Lung (tissue), 12 donors: ENCODE results near the gene MECR. TPM values are rescaled to one million over a fixed set of nuclear protein-coding genes. Genes with fewer than 3 reads are reported as not detected.

Experiments used
- ATAC-seq: fragments of 200-7000 bp; cut with Tn5 transposase; one replicate; pipeline ENCODE4 v1.9.1; 2020; ENCODE audit warnings: moderate number of reproducible peaks; ENCODE audit not compliant: insufficient read depth, low FRiP score
- DNase-seq, 3 donors: peaks; one replicate each; pipeline ENCODE4 v3.0.0-alpha.2; 2013 to 2017
- H3K27ac ChIP-seq, 2 donors: one replicate each; pipeline ENCODE4 v1.5.1; 2013; ENCODE audit warnings: mild to moderate bottlenecking in 2 of 2, moderate library complexity in 2 of 2, control low read depth in 1 of 2, inconsistent platforms in 1 of 2, low read depth in 1 of 2, low read length in 1 of 2
- H3K27me3 ChIP-seq, 3 donors: one replicate each; pipeline ENCODE4 v1.5.1; 2013; ENCODE audit warnings: low read length in 2 of 3; ENCODE audit not compliant: control insufficient read depth in 3 of 3, insufficient read depth in 3 of 3
- H3K36me3 ChIP-seq, 4 donors: one replicate each; pipeline ENCODE4 v1.5.1; 2013; ENCODE audit warnings: low read length in 4 of 4, mild to moderate bottlenecking in 1 of 4, moderate library complexity in 1 of 4; ENCODE audit not compliant: control insufficient read depth in 4 of 4, insufficient read depth in 4 of 4
- H3K4me1 ChIP-seq, 5 donors: one replicate each; pipeline ENCODE4 v1.5.1; 2013; ENCODE audit warnings: low read length in 5 of 5, mild to moderate bottlenecking in 2 of 5, moderate library complexity in 1 of 5; ENCODE audit not compliant: control insufficient read depth in 5 of 5, insufficient read depth in 5 of 5
- H3K4me3 ChIP-seq: one replicate; pipeline ENCODE4 v1.5.1; 2013; ENCODE audit warnings: mild to moderate bottlenecking, control low read depth, moderate library complexity
- H3K9ac ChIP-seq, 2 donors: one replicate each; pipeline ENCODE4 v1.5.1; 2013; ENCODE audit warnings: low read length in 2 of 2, control low read depth in 1 of 2; ENCODE audit not compliant: insufficient read depth in 1 of 2
- H3K9me3 ChIP-seq, 4 donors: one replicate each; pipeline ENCODE4 v1.5.1; 2013; ENCODE audit warnings: low read length in 3 of 4, mild to moderate bottlenecking in 1 of 4, moderate library complexity in 1 of 4; ENCODE audit not compliant: control insufficient read depth in 4 of 4, insufficient read depth in 3 of 4
- CTCF ChIP-seq: IDR thresholded peaks from 2 replicates; pipeline ENCODE4 v1.5.1; 2012; ENCODE audit warnings: mild to moderate bottlenecking; ENCODE audit errors: control extremely low read depth, extremely low read depth
- WGBS, 2 donors: extraction: QIAGEN DNeasy Blood & Tissue Kit; methylation state at CpG; one replicate each; pipeline ENCODE4 v1.1.7; 2013; 5-methylcytosine and 5-hydroxymethylcytosine counted together
- polyA plus RNA-seq, 2 donors: library from polyadenylated mRNA; stranded (reverse); fragments of 200-250 nt; gene quantifications; one replicate each; pipeline ENCODE4 v1.2.1, GENCODE V29; 2013
- total RNA-seq, 2 donors: library from RNA; depleted of rRNA in 1 of 2; stranded (reverse); fragments of >200 nt in 1 of 2; gene quantifications; one replicate each; pipeline ENCODE4 v1.2.1, GENCODE V29; 2014 to 2021
- donor health status: control.
- donor health status: control.
- donor health status: Bipolar disorder and iron deficiency.
- donor health status: healthy.
- donor health status: DM: yes; HTN: yes; CAD: no.

Gene MECR
- total and polyA plus RNA-seq, 4 donors = 18.0 to 30.1 (median 23.2) TPM

DNA sequence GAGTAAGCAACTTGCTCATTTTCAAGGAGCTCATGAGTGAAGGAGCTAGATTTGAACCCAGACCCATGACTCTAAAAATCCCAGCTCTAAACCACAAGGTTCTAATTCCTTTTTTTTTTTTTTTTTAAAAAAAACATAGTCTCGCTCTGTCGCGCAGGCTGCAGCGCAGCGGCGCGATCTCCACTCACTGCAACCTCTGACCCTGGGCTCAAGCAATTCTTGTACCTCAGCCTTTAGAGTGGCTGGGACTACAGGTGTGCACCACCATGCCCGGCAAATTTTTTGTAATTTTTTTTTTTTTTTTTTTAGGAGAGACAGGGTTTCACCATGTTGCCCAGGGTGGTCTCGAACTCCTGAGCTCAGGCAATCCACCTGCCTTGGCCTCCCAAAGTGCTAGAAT, 62.8 kb downstream of the MECR start:
- H3K9ac ChIP-seq = no peak overlapping the region
- 97 to 99% methylated on average over 9 of the region's 9 CpGs for WGBS, 2 donors
- H3K36me3 ChIP-seq = peaks cover 12 to 26% (median 23%) of the 10 kb centered on the region in 4 donors
- H3K4me3 ChIP-seq = no peak overlapping the region
- TF ChIP-seq CTCF = no peak
- DNase-seq = no peak
- no peak for ATAC-seq
- H3K9me3 ChIP-seq = no peaks in the 10 kb centered on the region
- H3K27me3 ChIP-seq = no peaks in the 10 kb centered on the region
- peaks cover 2 to 16% (median 6%) of the 10 kb centered on the region in 5 donors for H3K4me1 ChIP-seq
- H3K27ac ChIP-seq = no peak overlapping the region

DNA sequence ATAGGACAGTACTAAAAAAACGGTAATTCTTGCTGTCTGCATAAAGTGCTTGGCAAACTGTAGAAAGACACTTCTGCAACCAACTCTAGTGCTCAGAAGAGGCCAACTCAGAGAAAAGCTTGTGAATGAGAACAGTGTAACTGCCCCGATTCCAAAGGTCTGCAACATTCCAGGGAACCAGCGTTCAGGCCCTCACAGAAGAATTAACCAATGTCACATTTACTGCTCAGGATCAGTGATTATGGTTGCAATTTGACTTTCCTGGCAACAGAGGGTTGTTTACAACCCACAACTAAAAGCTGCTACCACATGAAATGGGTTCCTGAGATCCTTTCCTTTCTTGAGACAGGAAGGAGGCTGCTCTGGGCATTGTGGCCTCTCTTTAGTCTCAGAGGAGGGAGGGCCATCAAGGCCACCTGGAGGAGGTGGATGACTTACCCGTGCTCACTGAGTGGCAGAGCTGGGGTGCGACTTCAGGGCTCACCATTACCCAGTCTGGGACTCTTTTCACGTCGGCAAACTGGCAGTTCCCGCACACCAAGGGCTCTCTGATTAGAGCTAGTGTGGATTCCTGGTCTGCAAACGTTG, 64.3 kb downstream of the MECR start:
- DNase-seq (no peak), ATAC-seq (no peak)
- TF ChIP-seq CTCF = no peak
- no peaks in the 10 kb centered on the region for H3K27me3 ChIP-seq
- peaks cover 12 to 26% (median 20%) of the 10 kb centered on the region in 4 donors for H3K36me3 ChIP-seq
- no peak overlapping the region for H3K27ac ChIP-seq
- H3K4me1 ChIP-seq = peaks cover 0 to 16% (median 7%) of the 10 kb centered on the region in 5 donors
- H3K9me3 ChIP-seq = no peaks in the 10 kb centered on the region
- H3K4me3 ChIP-seq = no peak overlapping the region
- H3K9ac ChIP-seq = no peak overlapping the region
- WGBS, 2 donors = 69 to 82% methylated on average over 9 of the region's 9 CpGs

- no peaks in the 10 kb centered on the region for H3K9me3 ChIP-seq
- no peak overlapping the region for H3K9ac ChIP-seq
- peaks cover 0 to 8% (median 0%) of the 10 kb centered on the region in 5 donors for H3K4me1 ChIP-seq
- H3K27me3 ChIP-seq = no peaks in the 10 kb centered on the region
- WGBS, 2 donors = 95 to 96% methylated on average over 4 of the region's 4 CpGs
- no peak for TF ChIP-seq CTCF
- no peak for DNase-seq
- H3K4me3 ChIP-seq = no peak overlapping the region
- H3K27ac ChIP-seq = no peak overlapping the region
- H3K36me3 ChIP-seq = peaks cover 12 to 30% (median 21%) of the 10 kb centered on the region in 4 donors
- ATAC-seq = no peak
Measured at GRCh38 chr1:29164588-29164987, 66.1 kb downstream of the MECR start.
